Measurements from ENCODE around the gene SDHB.

Gene SDHB

DNA sequence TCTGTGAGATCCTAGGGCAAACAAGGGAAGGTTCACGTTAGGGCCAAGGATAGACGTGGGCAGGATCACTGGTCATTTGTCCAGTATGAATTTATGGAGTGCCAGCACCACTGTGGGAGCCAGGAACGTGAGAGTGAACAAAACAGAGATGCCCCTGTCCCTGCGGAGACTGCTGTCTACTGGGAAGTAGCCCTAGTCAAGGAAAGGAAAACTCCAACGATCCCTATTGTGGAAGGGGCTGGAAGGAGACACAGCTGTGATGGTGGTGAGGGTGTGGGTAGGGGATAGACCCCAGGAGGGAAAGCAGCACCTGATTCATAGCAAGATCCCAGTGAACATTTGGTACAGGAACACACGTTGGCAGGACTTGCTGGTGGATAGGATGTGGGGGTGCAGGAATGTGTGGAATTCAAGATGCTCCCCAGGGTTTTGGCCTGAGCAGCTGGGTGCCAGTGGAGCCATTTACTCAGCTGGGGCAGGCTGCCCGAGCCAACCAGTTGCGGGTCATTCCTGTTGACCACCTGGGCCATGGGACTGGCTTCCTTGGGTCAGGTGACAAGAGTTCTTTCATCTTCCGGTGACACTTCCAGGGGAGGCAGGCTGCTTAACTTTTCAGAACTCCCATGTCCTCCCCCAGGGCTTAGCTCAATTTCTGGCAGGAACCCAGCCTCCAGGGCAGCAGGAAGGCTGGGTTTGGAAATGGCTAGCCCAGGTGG lies 40.9 kb downstream of the SDHB start:
- no peak for DNase-seq (ENCODE audit: low spot score)

- DNase-seq (ENCODE audit: low spot score): peak; percentile 70
These were observed 42.2 kb downstream of the SDHB start, which contains the start of gene ATP13A2 for GRCh38 chr1:17011439-17012307. Gene ATP13A2, minus strand, starts transcription at chr1:17011928. Its CDS starts 190 bp downstream, at chr1:17011738.

- DNase-seq (ENCODE audit: low spot score): no peak
These were observed 42.8 kb downstream of the SDHB start for GRCh38 chr1:17011092-17011438.

DNA sequence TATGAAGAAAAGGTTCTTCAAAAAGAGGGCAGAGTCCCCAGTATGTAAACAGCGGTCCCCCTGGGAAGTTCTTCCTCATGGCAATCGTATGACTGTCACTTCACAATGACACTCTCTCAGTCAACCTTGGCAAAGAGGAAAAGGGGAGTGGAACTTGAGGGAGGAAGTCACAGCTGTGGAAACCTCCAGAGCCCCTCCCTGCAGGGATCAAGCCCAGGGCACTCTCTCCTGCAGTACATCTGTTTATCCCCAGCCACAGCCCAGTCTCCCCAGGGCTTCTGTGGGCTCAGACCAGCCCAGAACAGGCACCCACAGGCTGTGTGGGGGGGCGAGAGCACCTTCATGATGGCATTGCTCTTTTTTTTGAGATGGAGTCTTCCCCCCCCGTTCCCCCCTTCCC lies 44.1 kb downstream of the SDHB start:
- DNase-seq (ENCODE audit: low spot score): no peak

- no peak for DNase-seq (ENCODE audit: low spot score)
These were observed 45.5 kb downstream of the SDHB start for GRCh38 chr1:17008208-17008855.

- DNase-seq (ENCODE audit: low spot score): no peak
These were observed 46.7 kb downstream of the SDHB start for GRCh38 chr1:17007121-17007520.

DNA sequence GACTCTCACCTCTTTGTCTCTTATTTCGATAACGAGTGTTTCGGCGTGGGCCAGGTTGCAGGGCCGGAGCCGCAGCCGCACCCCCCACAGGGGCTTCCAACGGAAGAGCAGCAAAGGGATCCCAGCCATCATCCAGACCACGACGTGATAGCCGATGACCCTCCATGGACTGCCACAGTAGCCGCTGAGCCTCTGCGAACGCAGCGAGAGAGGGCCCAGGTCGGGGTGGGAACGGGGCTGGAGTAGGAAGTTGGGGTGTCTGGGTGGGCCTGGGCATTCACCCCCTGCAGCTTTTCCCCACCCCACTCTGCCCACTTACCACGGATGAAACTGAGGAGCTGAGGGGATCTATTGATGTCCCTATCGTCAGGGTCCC lies 48.5 kb downstream of the SDHB start:
- no peak for DNase-seq (ENCODE audit: low spot score)

- no peak for DNase-seq (ENCODE audit: low spot score)
These were observed 49.1 kb downstream of the SDHB start for GRCh38 chr1:17004466-17005364.

DNA sequence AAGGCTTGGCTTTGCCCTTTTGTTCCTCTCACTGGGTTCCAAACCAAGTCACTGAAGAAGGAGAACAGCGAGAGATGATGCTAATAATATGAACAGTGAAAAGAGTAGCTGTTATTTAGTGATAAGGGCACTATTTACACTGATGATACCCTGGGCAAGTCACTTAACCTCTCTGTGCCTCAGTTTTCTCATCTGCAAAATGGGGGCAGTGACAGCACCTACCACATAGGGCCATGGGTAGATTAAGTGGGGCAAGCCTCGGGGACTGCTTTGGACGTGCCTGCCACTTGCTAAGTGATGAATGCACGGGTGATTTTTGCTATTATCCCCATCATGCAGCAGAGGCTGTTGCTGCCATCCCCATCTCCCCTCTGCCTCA lies 51.3 kb downstream of the SDHB start:
- DNase-seq (ENCODE audit: low spot score): no peak

- no peak for DNase-seq (ENCODE audit: low spot score)
These were observed 51.9 kb downstream of the SDHB start for GRCh38 chr1:17001760-17002523.

DNA sequence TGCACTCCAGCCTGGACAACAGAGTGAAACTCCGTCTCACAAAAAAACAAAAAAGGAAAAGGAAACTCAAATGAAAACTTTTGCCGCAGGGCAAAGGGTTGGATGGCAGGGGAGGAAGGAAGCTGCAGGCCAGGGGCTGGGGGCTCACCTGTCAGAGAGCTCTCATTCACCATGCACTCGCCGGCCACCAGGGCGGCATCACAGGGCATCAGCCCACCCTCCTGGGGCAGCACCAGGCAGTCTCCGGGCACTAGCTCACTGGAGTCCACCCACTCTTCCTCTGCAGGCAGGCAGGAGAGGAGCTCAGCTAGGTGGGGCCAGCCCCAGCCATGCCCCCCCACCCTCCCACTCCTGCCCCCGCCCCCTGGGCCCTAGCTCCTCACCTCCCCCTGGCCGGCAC lies 54.0 kb downstream of the SDHB start:
- no peak for DNase-seq (ENCODE audit: low spot score)

DNA sequence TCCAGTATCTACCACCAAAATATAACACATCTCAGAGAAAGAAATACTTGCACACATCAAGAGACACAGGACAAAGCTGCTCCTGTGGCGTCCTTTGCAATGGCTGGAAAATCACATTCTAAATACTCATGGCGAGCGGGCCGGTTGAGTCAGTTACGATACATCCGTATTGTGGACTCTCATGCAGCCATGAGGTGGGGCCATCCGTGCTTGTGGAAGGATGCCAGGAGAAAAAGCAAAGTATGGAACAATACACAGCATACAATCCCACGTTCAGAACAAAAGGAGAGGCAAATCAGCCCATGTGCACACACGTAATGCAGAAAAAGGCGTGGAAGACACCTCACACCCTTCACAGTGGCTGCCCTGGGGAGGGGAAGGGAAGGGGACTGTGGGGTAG lies 55.2 kb downstream of the SDHB start:
- no peak for DNase-seq (ENCODE audit: low spot score)

DNA sequence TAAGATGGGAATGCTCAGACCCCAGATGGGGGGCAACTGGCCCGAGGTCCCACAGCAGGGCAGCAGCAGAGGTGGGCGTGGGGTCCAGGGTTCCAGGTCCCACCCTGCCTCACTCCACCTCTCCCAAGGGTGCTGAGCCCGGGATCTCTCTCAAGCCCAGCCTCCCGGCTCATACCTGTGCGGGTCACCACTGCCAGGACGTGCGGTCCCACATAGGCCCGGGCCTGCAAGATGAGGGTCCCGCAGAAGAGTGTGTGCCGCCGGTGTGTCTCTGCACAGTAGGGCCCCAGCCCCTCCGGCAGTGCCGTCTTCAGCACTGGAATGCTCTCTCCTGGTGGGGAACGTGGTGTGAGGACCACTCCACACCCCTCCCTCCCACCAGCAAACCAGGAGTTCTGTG lies 57.0 kb downstream of the SDHB start:
- DNase-seq (ENCODE audit: low spot score): no peak

GRCh38 chr1:16993521-16994038 lies 60.3 kb downstream of the SDHB start:
- DNase-seq (ENCODE audit: low spot score): no peak

DNA sequence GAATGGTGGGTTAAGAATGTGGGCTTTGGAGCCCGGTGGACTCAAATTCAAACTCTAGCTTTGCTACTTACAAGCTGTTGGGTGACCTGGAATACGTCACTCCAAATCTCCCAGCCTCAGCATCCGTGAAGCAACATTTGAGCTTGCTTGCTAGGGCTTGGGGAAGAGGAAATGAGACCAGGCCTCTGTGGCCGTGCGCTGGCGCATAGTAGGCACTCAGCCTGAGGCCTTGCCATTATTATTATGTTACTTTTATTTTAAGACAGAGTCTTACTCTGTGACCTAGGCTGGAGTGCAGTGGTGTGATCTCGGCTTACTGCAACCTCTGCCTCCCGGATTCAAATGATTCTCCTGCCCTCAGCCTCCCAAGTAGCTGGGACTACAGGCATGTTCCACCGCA lies 61.2 kb downstream of the SDHB start:
- no peak for DNase-seq (ENCODE audit: low spot score)

- DNase-seq (ENCODE audit: low spot score): no peak
These were observed 61.7 kb downstream of the SDHB start for GRCh38 chr1:16992102-16992501.

DNA sequence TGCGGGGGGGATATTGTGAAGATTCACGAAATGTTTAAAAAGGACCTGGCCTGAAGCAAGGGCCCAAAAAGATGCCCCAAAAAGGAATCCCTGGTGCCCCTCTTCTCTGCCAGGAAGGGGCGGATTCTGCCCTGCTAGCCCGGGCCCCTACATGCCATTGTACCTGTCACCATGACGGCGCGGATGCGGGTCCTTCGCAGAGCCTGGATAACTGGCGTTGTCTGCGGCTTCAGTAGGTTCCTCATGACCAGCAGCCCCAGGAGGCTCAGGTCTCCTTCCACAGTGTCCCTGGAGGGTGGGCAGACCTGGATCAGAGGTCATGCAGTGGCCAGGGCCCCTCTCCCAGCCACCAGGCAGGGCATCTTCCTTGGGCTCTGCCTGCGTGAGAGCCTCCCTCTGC lies 62.3 kb downstream of the SDHB start:
- no peak for DNase-seq (ENCODE audit: low spot score)

DNA sequence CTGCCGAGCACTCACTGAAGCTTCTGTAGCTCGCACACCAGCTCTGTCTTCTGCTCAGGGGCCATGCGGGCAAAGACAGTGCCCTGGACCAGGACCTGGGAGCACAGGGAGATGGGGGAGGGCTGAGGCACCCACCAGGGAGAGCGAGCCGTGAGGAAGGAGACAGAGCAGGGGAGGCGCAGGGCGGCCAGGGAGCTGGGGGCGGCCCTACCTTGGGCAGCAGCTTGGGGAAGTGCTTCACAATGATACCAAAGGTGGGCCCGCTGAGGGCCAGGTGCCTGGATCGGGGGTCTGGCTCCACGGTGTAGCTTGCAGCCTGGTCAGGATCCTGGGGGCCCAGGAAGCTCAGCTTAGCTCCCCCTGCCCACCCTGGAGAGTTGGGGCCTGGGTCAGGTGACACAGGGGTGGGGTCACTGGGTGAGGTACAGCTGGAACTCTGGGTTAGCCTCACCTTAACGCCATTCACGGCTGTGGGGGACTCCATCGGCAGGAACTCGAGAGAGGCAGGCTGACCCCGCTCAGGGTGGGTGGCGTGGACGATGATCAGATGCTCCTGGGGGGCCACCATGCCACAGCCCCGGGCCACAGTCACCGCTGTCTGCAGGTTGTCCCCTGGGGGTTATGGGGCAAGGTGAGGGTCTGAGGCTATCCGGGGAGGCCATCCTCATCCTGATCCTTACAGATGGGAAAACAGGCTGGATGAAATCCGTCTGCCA lies 64.0 kb downstream of the SDHB start:
- DNase-seq (ENCODE audit: low spot score): no peak

GRCh38 chr1:16988210-16988609 lies 65.6 kb downstream of the SDHB start:
- DNase-seq (ENCODE audit: low spot score): no peak

DNA sequence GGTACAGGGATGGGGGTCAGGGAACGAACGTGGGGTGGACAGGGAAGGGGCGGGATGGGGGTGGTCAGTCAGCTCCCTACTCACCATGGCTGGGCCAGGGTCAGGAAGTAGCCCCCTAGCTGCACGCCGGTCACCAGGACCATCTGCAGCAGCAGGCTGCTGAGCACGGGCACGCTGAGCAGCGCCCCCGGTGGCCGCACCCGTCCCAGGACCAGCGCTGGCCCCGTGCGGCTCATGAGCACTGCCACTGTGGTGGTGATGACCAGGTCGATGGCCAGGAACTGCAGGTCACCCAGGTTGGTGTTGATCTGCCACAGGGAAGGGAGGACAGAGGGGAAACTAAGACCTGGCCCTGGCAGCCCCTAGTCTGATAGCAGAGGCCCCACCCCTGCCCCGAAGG lies 66.9 kb downstream of the SDHB start:
- DNase-seq (ENCODE audit: low spot score): no peak
